Smooth muscle cell of the brain vasculature (primary cell): ENCODE data around the gene AMD1.
"Not testable (repeated sequence)": the region's sequence is repeated elsewhere in the genome, so short reads cannot be mapped to it uniquely, and the experiment has no call there.

Experiments
- DNase-seq: peaks from one replicate; pipeline ENCODE4 v3.0.0-alpha.2; 2012; ENCODE audit warnings: low read depth, low spot score

Gene AMD1

DNA sequence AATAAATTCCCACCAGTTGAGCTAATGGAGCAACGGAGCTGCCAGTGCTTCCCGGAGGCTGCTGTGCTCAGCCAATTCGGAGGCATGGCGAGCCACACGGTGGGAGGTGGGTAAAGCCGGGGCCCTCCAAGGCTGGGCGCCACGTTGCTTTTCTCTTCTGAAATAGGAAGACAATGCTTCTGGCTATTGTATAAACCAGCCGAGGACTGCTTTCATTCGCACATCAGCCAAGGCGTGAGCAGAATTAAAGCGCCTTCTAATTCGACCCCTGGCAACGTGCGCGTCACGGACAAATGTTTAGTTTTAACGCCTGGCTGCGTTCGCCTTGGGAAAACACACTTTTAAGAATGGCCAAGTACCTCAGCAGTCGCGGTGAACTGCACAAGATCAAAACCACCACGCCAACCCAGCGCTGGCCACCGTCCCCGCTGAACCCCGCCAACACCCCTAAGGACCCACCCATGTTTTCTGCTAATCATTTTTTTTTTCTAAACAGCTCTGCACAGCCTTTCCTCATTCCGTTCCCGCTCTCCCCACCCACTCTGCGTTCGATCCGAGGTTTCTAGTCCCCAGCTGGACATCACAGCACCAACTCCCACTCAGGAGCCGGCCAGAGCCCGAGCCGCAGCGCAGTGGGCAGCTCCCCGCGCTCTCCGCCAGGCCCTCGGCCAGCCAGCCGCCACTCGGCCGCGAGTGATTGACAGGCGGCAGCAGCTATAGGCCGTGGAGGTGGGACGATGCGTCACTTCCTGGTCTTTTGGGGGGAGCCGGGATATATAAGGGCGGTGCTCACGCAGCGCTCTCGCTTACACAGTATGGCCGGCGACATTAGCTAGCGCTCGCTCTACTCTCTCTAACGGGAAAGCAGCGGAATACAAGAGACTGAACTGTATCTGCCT lies at the start of gene AMD1:
Gene AMD1 (plus strand): TSS at position 805 of the 899 bp plus-strand sequence. CDS start 321 bp downstream, outside the sequence.
- peak; percentile 89 for DNase-seq

DNA sequence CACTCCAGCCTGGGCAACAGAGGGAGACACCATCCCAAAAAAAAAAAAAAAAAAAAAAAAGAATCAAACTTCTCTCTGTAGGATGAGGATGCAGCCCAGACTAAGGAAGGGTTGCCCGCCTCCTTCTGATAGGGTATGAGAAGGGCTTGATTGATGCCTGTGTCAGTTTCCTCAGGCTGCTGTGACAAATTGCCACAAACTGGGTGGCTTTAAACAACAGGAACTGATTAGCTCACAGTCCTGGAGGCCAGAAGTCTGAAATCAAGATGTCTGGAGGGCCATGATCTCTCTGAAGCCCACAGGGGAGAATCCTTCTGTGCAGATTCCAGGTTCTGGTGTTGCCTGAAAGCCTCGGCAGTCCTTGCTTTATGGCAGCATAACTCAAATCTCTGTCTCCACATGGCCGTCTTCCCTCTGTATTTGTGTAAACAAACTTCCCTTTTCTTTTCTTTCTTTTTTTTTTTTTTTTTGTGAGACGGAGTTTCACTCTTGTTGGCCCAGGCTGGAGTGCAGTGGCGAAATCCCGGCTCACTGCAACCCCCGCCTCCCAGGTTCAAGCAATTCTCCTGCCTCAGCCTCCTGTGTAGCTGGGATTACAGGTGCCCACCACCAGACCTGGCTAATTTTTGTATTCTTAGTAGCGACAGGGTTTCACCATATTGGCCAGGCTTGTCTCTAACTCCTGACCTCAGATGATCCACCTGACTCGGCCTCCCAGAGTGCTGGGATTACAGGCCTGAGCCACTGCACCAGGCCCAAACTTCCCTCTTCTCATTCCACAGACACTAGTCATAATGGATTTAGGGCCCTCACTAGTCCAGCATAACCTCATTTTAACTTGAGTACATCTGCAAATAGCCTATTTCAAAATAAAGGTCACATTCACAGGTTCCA lies 48.1 kb upstream of the AMD1 start:
- no peak for DNase-seq

DNA sequence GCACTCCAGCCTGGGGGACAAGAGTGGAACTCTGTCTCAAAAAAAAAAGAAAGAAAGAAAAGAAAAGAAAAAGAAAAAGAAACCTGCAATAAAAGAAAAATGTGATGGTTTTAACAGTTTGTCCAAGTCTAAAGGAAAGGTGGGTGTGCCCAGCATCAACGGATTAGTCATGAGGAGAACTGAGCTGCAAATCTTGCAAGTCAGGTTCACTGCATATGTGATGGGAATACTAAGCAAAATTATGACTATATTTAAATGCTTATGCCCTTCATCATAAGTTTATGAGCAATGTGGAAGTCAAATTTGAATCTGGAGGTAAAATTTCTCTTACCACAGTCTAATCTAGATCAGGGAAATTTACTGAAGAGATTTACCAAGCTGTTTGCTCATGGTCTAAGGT lies 46.2 kb upstream of the AMD1 start:
- no peak for DNase-seq

DNA sequence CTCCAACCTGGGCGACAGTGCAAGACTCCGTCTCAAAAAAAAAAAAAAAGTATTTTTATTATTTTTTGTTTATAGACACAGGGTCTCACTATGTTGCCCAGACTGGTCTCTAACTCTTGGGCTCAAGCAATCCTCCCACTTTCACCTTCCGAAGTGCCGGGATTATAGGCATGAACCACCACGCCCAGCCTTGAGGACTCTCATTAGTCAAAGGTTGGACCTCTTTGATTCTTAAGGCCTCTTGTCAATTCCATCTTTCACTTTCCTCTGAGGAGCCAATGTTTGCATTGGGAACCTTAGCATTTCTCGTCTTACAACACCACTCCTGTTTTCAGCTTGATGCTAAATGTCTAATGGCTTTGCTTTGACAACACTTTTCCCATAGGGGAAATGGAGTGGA lies 43.2 kb upstream of the AMD1 start:
- no peak for DNase-seq

DNA sequence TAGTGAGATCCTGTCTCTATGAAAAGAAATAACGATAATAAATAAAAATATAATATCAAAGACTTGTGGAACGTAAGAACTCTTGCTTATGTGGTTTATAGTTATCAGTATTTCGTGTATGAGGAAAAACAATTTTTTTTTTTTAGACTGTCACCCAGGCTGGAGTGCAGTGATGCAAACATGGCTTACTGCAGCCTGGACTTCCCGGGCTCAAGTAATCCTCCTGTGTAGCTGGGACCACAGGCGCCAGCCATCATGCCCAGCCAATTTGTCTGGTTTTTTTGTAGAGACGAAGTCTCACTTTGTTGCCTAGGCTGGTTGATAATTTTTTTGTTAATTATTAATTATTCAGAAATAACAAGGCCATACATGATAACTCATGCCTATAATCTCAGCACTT lies 40.8 kb upstream of the AMD1 start:
- no peak for DNase-seq

DNA sequence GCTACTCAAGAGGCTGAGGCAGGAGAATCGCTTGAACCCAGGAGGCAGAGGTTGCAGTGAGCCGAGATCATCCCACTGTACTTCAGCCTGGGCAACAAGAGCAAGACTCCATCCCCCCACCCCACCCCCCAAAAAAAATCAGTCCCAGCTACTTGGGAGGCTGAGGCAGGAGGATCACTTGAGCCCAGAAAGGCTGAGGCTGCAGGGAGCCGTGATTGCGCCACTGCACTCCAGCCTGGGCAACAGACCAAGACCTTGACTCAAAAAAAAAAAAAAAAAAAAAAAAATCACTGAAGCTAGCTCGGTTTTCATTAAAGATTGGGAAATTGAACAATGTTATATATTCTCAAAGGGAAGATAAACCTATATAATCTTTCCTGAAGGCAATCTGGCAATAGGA lies 38.8 kb upstream of the AMD1 start:
- not testable (repeated sequence) for DNase-seq

DNA sequence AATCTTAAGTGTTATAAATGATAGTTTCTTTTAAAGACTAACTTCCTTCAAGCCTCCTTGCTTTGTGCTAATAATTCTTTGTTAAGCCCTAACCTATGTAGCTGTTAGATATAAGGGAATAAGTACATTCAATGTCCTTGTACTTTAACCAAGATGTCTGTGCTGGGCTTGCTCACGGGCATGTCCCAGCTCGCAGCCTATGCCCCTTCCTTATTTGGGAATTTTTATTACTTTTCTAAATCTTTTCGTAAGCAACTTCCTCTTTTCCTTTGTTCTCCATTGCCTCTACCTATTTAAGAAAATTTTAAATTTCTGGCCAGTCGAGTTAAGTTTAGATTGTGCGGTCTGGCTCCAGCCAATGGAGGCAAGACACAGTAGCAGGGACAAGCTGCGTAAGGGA lies 33.3 kb upstream of the AMD1 start:
- no peak for DNase-seq

DNA sequence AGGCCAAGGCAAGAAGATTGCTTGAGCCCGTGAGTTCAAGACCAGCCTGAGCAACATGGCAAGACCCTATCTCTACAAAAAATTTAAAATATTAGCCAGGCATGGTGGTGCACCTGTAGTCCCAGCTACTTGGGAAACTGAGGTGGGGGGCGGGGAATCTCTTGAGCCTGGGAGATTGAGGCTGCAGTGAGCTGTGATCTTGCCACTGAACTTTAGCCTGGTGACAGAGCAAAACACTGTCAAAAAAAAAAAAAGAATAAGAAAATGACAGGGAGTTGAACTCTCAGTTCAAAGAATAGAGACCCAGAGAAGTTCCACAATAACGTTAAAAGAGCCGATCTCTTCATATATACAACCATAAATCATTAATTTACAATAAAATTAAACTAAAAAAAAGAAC lies 24.8 kb upstream of the AMD1 start:
- DNase-seq: no peak

DNA sequence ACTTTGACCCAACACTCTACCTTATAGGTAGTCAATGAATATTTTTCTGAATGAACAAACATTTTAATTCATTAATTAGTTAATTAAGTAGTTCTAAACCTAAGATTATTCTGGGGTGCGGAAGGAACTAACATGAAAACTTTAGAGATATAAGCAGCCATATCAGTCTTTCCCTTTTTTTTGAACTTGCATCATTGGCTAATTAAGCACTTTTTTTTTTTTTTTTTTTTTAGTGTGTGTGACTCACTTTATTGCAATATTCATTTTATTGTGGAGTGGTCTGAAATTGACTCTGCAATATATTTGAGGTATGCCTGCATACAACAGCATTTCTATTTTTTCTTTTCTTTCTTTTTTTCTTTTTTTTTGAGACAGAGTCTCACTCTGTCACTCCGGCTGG lies 21.8 kb upstream of the AMD1 start:
- DNase-seq: no peak

DNA sequence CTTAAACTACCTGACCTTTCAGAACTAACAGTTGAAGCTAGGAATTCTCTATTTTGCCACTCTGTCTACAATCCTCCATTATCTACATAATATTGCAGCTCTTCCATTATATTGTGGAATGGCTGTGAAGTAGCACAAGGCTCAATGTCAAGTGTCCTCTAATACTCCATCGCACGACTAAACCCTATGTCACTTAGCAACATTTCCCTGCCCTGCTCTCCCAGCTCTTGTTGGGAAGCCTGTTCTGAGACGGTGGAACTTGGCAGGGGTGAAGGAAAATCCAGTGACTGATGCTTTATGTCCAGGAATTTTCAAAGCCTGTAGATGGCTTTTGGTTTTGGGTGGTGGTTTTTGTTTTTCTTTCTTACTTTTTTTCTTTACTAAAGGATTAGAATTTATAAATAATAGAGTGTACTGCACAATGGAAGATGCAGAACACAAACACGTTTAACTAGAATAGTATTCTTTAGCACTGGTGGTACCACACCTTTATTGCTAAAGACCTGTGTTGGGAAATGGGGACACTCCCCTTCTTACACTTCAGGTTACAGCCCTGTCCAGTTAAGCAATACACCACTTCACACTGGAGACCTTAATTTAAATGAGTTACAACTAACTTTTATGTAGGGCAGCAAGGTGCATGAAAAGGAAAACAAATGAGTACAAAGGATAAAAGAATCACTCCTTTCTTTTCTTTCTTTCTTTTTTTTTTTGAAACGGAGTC lies 20.7 kb upstream of the AMD1 start:
- no peak for DNase-seq

DNA sequence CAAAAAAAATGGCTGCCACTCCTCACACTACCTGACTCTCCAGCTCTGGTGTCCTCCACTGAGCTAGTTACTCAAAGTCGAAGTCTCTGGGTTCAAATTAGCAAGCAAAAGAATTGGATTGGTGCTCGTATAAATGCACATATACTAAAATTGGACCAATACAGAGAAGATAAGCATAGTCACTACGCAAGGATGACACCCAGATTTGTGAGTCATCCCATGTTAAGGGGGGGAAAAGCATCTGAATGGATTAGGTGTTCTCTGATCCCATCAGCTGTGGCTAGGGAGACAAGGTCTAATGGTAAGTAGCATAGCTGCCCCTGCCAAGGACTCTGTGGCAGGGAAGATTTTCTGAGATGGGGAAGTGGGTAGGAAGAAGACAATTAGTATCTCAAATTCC lies 18.3 kb upstream of the AMD1 start:
- DNase-seq: no peak

DNA sequence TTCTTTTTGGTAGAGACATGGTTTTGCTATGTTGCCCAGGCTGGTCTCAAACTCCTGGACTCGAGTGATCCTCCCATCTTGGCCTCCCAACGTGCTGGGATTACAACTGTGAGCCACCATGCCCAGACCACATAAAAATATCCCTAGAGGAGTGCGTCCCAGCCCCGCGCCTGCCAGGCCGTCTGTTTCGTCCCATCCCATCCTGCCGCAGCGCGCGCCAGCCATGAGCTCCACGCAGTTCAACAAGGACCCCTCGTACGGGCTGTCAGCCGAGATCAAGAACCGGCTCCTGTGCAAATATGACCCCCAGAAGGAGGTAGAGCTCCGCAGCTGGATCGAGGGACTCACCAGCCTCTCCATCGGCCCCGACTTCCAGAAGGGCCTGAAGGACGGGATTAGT lies 16.6 kb upstream of the AMD1 start:
- no peak for DNase-seq

DNA sequence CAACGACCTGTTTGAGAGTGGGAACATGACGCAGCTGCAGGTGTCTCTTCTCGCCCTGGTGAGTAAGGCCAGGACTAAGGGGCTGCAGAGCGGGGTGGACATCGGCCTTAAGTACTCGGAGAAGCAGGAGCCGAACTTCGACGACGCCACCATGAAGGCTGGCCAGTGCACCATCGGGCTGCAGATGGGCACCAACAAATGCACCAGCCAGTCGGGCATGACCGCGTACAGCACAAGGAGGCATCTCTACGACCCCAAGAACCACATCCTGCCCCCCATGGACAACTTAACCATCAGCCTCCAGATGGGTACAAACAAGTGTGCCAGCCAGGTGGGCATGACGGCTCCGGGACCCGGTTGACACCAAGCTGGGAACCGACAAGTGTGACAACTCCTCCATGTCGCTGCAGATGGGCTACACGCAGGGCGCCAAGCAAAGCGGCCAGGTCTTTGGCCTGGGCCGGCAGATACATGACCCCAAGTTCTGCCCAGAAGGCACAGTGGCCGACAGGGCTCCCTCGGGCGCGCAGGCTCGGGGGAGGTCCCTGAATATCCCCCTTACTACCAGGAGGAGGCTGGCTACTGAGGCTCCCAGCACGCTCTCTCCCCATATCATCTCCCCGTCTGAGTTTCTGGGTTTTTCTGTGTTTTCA lies 15.9 kb upstream of the AMD1 start:
- DNase-seq: no peak

DNA sequence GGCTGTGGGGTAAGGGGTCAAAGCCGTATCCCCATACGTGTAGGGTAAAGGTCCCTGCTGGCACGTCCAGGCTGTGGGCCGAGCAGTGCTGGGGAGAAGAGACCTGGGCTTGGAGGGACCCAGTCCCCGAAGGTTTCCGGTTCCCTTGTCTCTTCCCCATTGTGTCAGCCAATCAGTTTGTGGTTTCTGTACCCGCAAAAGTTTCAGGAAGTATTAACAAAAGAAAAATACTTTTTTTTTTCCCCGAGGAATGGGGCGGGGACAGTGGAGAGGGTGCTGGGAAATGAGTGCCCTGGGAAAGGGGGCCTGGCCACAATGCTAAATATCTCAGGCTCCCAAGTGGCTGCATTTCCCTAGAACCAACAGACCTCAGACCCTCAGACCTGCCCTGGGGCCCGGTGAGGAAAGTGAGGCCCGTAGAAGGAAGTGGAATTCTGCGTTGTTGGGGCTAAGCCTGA lies 15.2 kb upstream of the AMD1 start:
- no peak for DNase-seq

DNA sequence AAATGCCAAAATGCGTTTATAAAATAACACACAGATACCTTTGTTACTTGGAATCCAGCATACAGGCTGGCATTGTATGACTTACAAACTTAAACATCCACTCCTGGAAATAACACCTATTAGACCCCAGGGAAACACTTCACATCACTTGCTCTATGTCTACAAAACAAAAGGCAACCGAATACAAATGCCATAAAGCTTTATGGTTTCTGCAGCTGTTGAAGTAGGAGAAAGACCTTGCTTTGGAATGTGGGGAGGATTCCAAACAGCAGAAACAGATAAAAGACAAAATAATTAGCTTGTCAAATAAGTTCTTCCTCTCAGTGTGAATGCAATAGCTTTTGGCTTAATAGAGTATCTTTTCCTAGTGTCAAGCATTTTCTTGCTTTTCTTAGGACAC lies 9.8 kb upstream of the AMD1 start:
- DNase-seq: no peak

DNA sequence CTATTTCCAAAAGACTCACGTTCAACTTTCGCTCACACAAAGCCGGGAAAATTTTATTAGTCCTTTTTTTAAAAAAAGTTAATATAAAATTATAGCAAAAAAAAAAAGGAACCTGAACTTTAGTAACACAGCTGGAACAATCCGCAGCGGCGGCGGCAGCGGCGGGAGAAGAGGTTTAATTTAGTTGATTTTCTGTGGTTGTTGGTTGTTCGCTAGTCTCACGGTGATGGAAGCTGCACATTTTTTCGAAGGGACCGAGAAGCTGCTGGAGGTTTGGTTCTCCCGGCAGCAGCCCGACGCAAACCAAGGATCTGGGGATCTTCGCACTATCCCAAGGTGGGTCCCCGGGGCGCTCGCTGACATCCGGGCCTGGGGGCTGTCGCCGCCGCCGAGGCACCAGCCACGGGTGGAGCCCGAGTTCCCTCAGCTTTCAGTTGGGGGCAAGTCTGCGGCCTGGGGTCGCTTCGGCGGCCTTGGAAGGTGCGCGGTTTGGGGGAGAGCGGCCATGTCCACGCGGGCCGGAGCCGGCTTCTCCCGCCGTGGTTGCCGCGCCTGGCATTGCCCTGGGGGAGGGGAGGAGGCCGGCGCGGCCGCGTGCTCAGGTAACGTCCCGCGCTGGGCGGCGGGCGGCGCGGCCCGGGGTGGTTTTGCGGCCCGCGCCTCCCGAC lies 429 bp downstream of the AMD1 start:
- DNase-seq: no peak

DNA sequence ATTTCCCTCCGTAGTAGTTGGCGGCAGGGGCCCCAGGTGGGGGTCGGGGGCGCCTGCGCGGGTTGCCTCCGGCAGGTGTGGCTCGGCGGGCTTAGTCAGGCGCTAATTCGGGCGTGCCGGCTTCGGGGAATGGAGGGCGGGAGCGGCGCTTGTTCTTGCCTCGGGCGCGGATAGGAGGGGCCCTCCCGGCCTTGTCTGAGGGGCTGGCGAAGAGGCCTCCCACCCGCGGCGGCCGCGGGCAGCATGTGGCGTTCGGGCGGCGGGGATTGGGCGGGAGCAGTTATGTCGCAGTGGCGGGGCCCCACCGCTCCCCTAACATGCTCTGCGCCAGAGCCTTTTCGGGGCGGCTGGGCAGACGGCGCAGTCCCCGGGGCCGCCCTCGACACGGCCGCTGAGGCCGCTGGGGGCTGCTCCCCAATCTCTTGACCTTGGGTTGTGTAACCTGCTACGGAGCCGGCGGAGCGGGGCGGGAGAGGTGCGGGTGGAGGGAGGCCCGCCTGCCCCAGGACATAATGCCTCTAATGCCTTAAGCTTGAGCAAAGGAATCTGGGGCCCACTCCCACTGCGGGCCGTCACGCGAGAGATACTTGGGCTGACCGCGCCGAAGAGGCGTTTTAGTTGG lies 1.1 kb downstream of the AMD1 start:
- no peak for DNase-seq

DNA sequence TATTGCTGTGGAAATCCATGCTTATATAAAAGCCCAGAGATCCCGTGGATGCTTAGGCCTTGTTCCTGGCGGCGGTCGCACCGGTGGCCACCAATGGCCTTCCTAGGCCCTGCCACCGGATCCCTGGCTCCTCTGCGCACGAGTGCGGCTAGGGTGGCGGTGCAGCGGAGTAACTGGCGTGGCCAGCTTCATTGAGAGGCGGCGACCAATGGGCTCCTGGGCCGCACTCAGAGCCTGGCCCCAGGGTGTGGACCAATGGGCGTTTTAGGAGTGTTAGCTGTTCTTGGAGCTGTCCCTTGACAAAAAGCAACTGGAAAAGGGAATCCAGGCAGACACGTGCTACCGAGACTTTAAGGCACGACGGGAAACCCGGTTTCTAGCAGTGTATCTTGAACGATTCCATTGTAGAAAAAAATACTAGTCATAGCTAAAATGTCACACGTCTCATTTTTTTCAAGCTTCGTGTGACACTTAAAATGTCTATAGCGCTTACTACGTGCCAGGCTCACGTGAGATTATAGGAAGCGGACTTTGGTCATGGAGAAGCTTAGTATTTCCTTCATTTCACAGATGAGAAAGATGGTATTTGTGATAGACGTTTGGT lies 1.7 kb downstream of the AMD1 start:
- no peak for DNase-seq

DNA sequence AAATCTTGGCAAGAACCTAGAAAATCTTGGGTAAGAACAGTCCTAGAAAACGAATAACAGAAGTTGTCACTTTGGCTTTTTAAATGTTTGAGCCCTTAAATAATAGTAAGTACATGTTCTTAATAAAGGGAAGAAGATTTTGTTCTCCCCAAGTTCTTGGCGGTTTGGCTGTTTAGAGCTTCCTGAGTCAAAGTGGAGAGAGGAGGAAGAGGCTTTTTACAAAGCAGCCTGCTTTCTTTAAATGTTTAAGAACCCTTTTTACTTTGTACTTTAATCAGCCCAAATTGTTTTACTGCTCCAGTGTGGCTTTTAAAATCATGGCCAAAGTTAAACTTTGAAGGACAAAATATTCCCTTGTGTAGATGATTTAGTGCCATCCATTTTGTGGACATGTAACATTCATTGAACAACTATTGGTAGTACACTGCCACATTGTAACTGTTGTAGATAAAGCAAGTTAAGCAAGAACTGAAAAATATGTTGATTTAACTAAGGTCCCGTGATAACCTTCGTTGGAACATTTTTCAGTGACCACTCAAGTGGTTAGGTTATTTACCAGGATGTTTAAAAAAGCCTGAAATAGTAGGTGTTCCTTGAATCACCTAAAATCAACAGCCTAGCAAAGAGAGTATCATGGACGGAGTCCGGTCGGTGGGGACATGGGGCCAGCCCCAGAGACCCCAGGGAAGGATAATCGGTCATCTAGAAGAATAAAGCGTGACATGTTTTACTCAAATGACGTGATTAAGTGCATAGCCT lies 2.4 kb downstream of the AMD1 start:
- no peak for DNase-seq
